IPS-NIHi11 (cell line): ENCODE measurements around the gene SNX17.
A peak's percentile ranks its signal among the peaks of the same experiment; 100 is the strongest.

Source experiments
- DNase-seq: peaks from one replicate; pipeline ENCODE4 v3.0.0; 2012; ENCODE audit warnings: mixed read lengths, low spot score

SNX17 gene

GRCh38 chr2:27363933-27364332 is 6.5 kb upstream of the SNX17 start:
- no peak for DNase-seq

- DNase-seq = peak; percentile 85
These were observed 868 bp upstream of the SNX17 start for GRCh38 chr2:27369471-27370025.

DNA sequence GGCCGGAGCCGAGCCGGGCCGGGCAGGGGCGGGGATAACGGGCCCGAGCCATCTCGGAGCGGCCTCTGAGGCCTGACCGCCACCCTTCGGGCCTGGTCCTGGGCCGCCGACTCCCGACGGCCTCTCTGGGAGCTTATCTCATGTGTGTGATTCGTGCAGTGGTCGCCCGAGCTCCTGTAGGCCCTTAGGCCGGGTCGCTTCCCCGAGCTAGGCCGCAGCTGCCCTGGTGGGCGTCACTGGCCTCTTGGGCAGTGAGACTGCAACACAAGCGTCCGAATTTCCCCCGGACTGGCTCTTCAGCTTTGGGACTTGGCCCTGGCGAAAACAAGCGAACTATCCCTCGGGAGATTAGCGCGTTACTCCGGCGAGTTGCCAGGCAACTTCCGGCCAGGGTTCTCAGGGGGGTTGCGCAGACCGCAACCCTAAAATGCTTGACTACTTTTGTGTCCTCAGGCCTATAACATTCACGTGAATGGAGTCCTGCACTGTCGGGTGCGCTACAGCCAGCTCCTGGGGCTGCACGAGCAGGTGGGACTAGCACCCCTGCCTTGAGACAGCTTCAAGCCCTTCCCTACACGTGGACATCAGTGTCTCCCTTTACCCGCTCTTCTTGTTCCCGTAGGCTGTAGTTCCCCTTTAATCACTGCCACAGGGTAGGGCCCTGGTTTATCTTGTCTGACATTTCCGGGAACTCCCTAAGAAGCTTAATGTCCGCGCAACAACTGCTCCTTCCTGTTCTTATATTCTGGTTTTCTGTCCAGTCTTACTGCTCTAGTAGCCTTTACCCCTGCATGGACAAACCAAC is 602 bp downstream of the SNX17 start:
- peak; percentile 11 for DNase-seq

GRCh38 chr2:27372937-27373336 is 2.5 kb downstream of the SNX17 start:
- no peak for DNase-seq

GRCh38 chr2:27373567-27373966 is 3.2 kb downstream of the SNX17 start:
- DNase-seq = no peak

- no peak for DNase-seq
These were observed 5.2 kb downstream of the SNX17 start for GRCh38 chr2:27375513-27376099.

- no peak for DNase-seq
These were observed 5.9 kb downstream of the SNX17 start for GRCh38 chr2:27376151-27376865.

DNA sequence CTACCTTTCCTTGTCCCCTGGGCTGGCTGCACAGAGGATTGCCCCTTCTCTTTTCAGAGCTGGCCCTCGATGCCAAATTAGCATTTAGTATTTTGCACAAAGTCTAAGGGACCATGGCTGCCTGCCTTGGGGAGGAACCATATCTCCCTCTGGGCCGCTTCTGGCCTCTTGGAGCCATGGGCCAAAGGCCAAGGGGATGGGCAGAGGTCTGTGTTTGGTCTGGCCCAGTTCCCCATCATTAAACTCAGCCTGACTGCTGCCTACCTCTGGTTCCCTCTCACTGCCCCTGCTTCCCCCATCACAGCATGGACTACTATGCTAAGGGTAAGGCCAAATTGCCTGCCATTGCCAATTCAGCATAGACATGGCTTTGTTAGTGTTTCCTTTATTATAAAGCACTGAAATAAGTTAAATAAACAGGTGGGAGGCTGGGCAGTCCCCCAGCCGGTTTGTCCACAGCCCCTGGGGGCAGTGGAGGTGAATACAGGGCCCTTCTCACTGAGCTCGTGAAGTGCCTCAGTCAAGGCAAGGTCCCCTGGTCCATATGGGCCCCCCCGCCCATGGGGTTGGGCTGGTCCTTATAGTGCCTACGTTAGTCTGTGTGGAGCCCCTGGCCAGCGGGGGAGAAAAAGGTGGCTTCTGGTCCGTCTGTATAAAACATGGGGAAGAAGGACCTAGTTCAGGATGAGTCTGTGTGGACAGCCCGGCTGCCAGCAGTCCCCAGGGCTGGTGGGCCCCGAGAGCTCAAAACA is 6.6 kb downstream of the SNX17 start:
- DNase-seq = no peak

DNA sequence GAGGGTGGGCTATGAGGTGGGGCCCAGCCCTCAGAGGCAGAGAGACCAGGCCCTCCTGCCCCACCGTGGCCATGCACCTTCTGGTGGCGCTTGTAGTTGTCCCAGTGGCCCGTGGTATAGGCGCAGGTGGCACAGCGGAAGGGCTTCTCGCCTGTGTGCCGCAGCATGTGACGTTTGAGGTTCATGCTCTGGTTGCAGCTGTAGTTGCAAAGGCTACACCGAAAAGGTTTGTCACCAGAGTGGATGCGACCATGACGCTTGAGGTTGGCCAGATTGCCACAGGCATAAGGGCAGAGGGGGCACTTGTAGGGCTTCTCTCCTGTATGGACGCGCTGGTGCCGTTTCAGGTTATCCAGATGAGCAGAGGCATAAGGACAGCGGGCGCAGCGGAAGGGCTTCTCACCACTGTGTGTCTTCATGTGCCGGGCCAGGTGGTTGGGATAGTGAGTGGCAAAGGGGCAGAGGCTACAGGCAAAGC is 7.2 kb downstream of the SNX17 start:
- no peak for DNase-seq

- DNase-seq = no peak
These were observed 7.8 kb downstream of the SNX17 start for GRCh38 chr2:27378096-27378808.

DNA sequence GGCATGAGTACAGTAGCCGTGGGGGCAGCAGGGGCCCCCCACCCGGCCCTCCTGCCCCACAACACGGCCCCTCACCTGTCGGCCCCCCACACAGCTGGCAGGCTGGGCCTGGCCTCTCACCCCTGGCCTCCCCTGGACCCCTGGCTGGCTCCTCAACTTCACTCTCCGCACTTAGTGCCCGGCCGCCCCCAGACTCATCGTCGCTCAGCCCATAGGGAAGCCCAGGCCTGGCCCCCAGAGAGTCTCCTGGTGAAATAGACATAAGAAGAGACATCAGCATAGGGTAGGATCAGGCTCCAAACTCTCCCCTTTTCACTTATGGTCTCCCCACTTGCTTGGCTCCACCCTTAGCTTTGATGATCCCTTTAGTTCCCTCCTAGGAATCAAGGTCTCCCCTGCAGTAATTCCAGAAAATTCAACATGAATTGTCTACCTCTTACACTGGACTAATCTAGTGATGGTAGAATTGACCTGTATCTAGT is 8.4 kb downstream of the SNX17 start:
- no peak for DNase-seq

DNA sequence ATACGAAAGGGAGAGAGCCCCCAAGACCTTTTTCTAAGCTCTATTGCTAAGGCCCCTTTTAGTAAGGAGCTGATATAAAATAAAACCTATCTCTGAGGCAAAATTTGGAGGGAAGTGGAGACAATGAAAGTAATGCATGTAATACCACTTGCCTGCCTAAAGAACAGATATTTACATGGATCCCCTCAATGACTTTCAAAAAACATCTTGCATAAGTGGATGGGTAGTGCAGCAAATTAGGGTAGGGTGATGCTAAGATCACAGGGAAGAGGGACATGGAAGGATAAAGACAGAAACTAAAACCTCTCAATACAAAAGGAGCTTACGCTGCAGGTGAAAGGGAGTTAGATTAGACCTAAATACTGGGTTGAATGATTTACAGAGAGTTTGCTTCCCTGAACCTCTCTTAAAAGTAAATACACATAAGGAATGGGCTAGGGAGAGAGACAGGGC is 9.0 kb downstream of the SNX17 start:
- DNase-seq = no peak

DNA sequence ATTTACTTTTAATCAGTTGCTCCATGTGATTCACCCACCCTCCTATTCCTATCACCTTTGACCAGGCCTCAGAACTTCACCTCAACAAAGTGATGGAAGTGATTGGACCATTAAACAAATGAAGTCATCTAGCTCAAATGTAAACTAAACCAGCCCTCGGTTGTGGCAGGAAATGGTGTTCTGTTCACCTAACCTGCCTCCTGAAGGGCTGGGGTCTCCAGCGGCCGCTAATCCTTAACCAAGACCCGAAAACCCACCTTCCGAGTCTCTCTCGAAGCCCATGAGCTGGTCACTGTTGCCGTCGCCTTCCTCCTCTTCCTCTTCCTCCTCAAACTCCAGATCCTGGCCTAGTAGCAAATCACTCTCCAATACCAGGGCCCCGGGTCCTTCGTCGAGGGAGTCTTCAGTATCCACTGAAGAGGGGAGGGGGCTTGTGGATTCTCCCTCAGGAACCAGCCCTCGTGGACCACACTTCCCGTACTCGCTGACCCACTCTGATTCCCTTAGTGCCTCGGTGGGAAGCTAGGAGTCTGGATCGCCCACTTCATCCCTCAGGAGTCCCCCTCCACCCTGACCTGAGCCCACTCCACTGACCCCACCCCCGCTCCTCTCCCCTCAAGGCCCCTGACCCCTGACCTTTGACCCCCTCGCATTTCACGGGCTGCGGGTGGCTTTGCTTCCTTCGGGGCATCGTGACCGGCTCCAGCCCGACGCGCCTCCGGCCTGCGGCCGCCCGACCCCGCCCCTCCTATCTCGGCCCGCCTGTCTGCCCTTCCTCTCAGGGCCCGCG is 9.6 kb downstream of the SNX17 start:
- DNase-seq = no peak

- peak; percentile 98 for DNase-seq
These were observed 10.5 kb downstream of the SNX17 start, which contains the start of gene ZNF513 for GRCh38 chr2:27380626-27381545. Gene ZNF513, minus strand, starts transcription at chr2:27380734. Its CDS starts 208 bp downstream, at chr2:27380526.

DNA sequence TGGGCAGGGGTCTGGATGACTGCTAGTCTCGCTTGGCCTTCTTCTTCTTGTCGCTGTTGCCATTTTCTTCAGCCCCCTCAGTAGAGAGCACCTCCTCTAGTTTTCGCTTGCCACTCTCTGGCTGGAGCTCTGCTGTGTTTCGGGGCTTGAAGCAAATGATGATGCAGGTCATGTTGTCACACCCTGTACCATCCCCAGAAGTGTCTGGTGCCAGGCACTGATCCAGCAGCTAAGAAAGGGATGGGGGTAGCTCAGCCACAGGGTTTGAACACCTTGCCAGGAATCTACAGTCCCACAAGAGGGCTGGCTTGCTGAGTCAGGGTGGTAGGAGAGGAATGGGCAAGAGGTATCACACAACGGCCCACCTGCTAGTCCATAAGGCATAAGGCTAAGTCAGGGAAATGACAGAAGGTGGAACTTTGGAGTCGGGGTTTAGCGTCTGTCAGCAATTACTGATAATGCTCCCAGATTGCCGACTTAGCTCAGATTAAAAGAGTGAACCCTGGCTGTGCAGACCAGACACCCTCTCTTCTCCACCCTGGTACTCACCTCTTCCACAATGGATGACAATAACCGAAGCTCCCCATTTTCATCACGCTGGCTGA is 11.3 kb downstream of the SNX17 start:
- no peak for DNase-seq

- DNase-seq = no peak
These were observed 20.6 kb downstream of the SNX17 start for GRCh38 chr2:27390822-27391679.

- DNase-seq = no peak
These were observed 22.8 kb downstream of the SNX17 start for GRCh38 chr2:27393225-27393624.

DNA sequence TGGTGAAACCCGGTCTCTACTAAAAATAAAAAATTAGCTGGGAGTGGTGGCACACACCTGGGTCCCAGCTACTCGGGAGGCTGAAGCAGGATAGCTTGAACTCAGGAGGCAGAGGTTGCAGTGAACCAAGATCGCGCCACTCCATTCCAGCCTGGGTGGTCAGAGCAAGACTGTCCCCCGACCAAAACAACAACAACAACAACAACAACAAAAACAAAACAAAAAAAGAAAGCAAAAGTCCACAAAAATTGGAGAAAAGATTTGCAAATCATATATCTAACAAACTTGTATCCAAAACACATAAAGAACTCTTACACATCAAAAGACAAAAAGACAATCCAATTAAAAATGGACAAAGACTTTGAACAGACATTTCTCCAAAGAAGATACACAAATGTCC is 28.5 kb downstream of the SNX17 start:
- DNase-seq = no peak
